Activated naive CD4-positive, alpha-beta T cell treated with anti-CD3 and anti-CD28 coated beads, Interleukin-2, amount 10 ng/mL, durations not matched to agents 7 days and 5 days (primary cell): ENCODE results near the gene FBXW12.
A peak's percentile ranks its signal among the peaks of the same experiment; 100 is the strongest.
"Not testable (repeated sequence)": the region's sequence is repeated elsewhere in the genome, so short reads cannot be mapped to it uniquely, and the experiment has no call there.

Source experiments
- CTCF ChIA-PET: fragments of 350-600 bp; sonication (Branson Sonifier 250); formaldehyde crosslinking; loops from one replicate; lab custom pipeline; 2021; ENCODE audit warnings: antibody characterized with exemption; lab: Charles Lee
- DNase-seq: peaks from one replicate; pipeline ENCODE4 v3.0.0-alpha.2; 2020
- H3K27ac Mint-ChIP-seq: one replicate; pipeline ENCODE4 v1.8.0; 2021; ENCODE audit warnings: mild to moderate bottlenecking, moderate library complexity, mixed read lengths
- H3K27me3 Mint-ChIP-seq: one replicate; pipeline ENCODE4 v1.8.0; 2021; ENCODE audit warnings: mild to moderate bottlenecking, mixed read lengths
- H3K36me3 Mint-ChIP-seq: one replicate; pipeline ENCODE4 v1.8.0; 2021; ENCODE audit warnings: mixed read lengths
- H3K4me1 Mint-ChIP-seq: one replicate; pipeline ENCODE4 v1.8.0; 2021; ENCODE audit warnings: mixed read lengths
- H3K4me3 Mint-ChIP-seq: one replicate; pipeline ENCODE4 v1.8.0; 2021; ENCODE audit warnings: mild to moderate bottlenecking, moderate library complexity, mixed read lengths
- H3K9me3 Mint-ChIP-seq: one replicate; pipeline ENCODE4 v1.8.0; 2021; ENCODE audit warnings: mixed read lengths

The FBXW12 gene

DNA sequence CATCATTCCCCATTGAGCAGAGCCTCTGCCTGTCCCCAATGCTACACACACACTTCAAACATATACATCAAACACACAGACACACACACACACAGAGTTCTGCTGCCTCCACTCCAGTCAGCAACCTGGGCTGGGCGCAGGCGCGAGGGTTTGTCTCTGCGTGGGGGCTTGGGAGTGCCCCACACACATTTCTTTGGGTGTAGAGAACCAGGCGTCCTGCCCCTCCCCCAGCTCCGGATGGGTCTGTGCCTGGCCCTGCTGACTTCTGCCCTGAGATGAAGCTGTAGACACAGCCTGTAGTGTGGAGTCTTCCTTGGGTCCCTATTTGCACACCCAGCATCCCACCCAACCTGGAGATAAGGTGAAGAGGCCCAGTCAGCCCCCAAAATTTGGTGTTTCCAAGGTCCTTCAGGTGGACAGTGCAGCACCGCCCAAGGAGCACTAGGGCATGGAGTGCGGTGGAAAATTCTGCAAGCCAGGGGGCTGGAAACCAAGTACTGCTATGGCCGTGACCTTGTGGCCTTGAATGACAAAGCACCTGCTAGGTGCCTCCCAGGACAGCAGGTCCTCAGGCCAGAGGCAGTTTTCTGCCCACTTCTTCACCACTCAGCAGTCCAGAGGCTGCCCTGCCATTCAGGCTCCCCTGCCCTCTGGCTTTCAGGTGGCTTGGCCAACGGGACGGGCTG lies 26.8 kb downstream of the FBXW12 start:
- Mint-ChIP-seq H3K4me3 (no peak overlapping the region), H3K27ac (peak overlapping the region; percentile 22), H3K9me3 (no peaks in the 10 kb centered on the region), H3K36me3 (no peaks in the 10 kb centered on the region), H3K27me3 (peaks cover 36% of the 10 kb centered on the region), H3K4me1 (no peaks in the 10 kb centered on the region)
- CTCF ChIA-PET: interaction anchor here (0.5 to 7.8 kb wide), 9 partner anchors 9 to 157 kb away, joined by 3 to 170 read pairs (median 8); partner anchors contain the start of gene PFKFB4
- no peak for DNase-seq

DNA sequence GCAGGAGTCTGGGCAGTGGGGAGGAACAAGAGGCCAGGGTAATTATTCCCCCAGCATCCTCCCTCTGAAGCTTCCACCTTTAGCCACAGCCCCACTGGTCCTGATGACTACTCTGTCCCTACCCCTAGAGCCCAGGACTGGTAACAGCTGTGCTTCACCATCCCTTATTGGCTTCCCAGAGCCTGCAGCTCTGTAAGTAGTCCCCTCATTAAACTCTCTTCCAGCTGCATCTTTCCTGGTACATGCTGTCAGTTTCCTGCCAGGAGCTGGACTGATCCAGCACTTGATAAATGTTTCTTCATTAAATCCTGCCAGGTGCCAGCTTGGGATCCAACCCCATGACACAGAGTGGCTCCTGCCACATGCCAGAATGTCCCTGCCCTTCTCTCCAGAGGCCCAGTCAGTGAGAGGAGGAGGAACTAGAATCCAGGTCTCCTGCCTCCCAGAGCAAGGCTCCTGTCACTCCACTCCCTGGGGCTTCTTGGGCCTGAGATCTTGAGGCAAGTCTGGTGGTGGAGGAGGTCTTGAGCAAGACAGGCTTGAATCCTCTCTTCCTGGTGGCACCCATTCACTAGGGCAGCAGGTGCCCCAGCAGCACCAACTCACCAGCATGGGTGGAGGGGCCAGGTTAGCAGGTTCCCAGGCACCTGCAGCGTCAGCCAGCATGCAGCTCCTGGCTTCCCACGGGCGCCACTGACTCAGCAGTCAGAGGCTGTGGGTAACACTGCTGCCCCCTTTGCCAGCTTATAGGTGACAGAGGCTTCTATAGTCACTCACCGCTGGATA lies 27.6 kb downstream of the FBXW12 start:
- no peak overlapping the region for H3K27ac Mint-ChIP-seq
- no peaks in the 10 kb centered on the region for H3K9me3 Mint-ChIP-seq
- no peak for DNase-seq
- H3K4me1 Mint-ChIP-seq: no peaks in the 10 kb centered on the region
- no peaks in the 10 kb centered on the region for H3K36me3 Mint-ChIP-seq
- peaks cover 35% of the 10 kb centered on the region for H3K27me3 Mint-ChIP-seq
- CTCF ChIA-PET: interaction anchor here (0.8 to 7.8 kb wide), 25 partner anchors 9 to 266 kb away, joined by 3 to 170 read pairs (median 6); partner anchors contain the start of genes PFKFB4 and SLC26A6
- H3K4me3 Mint-ChIP-seq: no peak overlapping the region

DNA sequence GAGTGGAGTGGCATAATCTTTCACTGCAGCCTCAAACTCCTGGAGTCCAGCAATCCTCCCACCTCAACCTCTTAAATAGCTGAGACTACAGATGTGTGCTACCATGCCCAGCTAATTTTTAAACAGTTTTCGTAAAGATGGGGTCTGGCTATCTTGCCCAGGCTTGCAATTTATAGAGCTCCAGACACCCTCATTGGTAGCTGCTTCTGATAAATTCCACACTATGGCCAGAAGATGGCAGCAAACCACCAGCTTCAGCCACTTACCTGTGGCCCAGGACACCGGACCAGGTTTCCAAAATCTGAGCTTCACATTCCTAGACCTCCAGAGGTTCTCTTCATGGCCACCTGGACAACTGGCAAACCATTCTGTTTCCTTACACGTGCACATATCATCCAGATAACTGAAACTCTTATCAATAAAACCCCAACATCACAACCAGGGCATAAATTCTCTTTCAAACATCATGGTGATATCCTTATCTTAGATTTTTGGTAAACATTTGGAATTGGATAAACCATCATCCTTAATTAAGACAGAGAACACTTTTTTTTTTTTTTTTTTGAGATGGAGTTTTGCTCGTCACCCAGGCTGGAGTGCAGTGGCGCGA lies 28.9 kb downstream of the FBXW12 start:
- peak; percentile 79 for DNase-seq
- peaks cover 25% of the 10 kb centered on the region for H3K27me3 Mint-ChIP-seq
- H3K27ac Mint-ChIP-seq: no peak overlapping the region
- CTCF ChIA-PET: interaction anchor here (0.6 to 7.8 kb wide), 48 partner anchors 7 to 518 kb away, joined by 3 to 170 read pairs (median 5); partner anchors contain the start of genes CAMP, CCDC51, PFKFB4 and PLXNB1
- no peaks in the 10 kb centered on the region for H3K4me1 Mint-ChIP-seq
- H3K4me3 Mint-ChIP-seq: no peak overlapping the region
- H3K9me3 Mint-ChIP-seq: no peaks in the 10 kb centered on the region
- H3K36me3 Mint-ChIP-seq: no peaks in the 10 kb centered on the region

DNA sequence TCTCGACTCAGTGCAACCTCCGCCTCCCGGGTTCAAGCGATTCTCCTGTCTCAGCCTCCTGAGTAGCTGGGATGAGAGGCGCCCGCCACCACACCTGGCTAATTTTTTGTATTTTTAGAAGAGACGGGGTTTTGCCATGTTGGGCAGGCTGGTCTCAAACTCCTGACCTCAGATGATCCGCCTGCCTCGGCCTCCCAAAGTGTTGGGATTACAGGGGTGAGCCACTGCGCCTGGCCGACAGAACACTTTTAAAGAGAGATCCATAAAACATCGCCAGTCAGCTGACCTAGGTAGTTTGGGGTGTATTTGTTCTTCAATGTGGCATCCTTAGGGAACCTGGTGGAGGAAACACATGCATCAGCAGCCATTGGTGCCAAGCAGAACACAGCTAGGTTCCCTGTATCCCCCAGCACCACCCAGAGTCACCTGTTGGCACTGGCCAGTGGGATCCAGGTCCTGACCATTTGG lies 29.4 kb downstream of the FBXW12 start:
- H3K27ac Mint-ChIP-seq, H3K4me1 Mint-ChIP-seq, H3K4me3 Mint-ChIP-seq, DNase-seq, H3K36me3 Mint-ChIP-seq, H3K9me3 Mint-ChIP-seq: not testable (repeated sequence)
- CTCF ChIA-PET: interaction anchor here (0.8 to 7.8 kb wide), 35 partner anchors 10 to 351 kb away, joined by 3 to 170 read pairs (median 5); partner anchors contain the start of genes CAMP, CCDC51, PFKFB4 and PLXNB1
- peaks cover 23% of the 10 kb centered on the region for H3K27me3 Mint-ChIP-seq

DNA sequence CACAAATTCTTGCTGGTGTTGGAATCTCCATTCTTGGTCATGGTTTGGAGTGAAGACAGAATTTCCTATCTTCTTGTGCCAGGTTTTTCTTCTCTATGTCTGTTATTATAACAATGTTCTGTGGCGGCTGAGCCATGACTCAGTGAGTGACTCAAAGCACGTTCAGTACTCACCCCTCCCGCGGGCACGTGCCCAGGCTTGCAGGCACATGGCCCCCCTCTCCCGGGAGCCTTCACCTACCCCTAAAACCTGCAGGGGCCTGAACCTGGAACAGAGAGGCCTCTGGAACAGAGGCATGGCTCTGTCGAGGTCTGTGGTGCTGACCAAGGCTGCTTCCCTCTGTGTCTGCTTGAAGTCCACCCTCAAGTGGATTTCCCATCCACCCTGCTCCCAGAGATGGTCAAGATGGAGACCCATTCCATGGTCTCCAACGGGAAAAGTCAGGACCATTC lies 30.3 kb downstream of the FBXW12 start:
- Mint-ChIP-seq H3K4me1 (no peaks in the 10 kb centered on the region), H3K9me3 (no peaks in the 10 kb centered on the region), H3K36me3 (no peaks in the 10 kb centered on the region), H3K4me3 (no peak overlapping the region), H3K27ac (no peak overlapping the region), H3K27me3 (peaks cover 24% of the 10 kb centered on the region)
- no peak for DNase-seq
- CTCF ChIA-PET: interaction anchor here (1.1 to 7.8 kb wide), 8 partner anchors 27 to 233 kb away, joined by 3 to 170 read pairs (median 22); partner anchors contain the start of genes PLXNB1 and SLC26A6

DNA sequence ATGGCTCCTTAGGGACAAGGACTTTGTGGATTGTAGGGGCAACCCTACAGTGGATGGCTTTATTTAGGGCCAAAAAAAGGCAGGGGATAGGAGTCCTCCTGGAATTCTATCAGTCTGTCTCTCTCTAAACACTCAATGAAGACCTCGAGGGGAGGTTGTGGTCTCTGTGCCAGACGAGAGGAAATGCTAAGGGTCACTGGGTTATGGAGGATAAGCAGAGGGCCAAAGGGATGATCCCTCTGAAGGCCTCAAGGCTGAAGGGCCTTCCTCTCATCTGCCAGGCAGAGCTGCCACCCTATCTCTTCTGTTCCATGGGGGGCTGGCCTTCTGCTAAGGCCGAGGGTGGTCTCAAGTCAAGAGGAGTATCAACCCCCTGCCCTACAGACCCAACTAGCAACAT lies 30.9 kb downstream of the FBXW12 start:
- DNase-seq: no peak
- Mint-ChIP-seq H3K27me3 (peaks cover 26% of the 10 kb centered on the region), H3K36me3 (no peaks in the 10 kb centered on the region), H3K27ac (no peak overlapping the region), H3K4me3 (no peak overlapping the region), H3K9me3 (no peaks in the 10 kb centered on the region), H3K4me1 (no peaks in the 10 kb centered on the region)
- CTCF ChIA-PET: interaction anchor here (3.9 to 7.8 kb wide), 3 partner anchors 31 to 146 kb away, joined by 48 to 170 read pairs (median 50); no protein-coding TSS in a partner anchor

DNA sequence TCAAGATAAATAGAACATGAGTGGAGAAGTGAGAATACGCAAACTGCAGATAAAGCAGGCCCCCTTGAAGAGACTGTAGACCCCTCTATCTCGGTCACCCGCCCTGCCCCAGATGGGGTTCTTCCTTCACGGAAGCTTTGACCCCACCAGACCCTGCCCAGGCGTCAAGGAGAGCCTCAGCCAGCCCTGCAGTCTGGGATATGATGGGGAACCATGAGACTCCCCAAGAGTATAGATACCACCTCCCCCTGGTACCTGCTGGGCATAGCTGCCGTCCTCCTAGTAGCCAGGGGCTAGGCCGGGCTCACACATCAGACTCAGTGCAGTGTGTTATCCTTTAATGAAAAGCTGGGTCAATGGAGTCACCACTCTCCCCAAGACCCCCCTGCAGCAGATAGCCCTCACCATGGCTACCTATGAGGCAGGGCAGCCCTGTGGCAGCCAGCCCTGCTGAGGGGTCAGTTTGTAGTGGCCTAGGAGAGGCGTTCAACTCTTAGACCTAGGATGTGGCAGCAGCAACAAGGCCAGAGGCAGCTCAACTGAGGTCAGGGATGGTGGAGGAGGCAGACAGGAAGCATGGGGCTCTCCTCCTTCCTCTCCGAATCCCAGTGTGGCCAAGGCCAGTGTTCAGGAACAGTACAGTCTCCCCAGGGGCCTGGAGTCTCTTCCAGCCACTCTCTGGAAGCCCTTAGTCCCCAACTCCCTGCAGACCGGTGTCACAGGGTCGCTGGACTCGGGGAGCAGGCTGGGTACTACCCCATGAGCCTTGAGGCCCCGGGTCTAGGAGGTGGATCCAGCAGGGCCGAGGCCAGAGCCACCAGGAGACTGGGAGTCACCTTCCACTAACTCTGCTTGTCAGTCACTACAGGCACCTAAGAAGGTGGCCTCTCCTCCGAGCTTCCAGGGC lies 31.8 kb downstream of the FBXW12 start:
- Mint-ChIP-seq H3K27ac (no peak overlapping the region), H3K27me3 (peaks cover 20% of the 10 kb centered on the region), H3K4me3 (no peak overlapping the region), H3K36me3 (no peaks in the 10 kb centered on the region), H3K9me3 (no peaks in the 10 kb centered on the region), H3K4me1 (no peaks in the 10 kb centered on the region)
- peak; percentile 18 for DNase-seq
- CTCF ChIA-PET: interaction anchor here (1.3 to 7.8 kb wide), 3 partner anchors 30 to 145 kb away, joined by 5 to 170 read pairs (median 50); no protein-coding TSS in a partner anchor

DNA sequence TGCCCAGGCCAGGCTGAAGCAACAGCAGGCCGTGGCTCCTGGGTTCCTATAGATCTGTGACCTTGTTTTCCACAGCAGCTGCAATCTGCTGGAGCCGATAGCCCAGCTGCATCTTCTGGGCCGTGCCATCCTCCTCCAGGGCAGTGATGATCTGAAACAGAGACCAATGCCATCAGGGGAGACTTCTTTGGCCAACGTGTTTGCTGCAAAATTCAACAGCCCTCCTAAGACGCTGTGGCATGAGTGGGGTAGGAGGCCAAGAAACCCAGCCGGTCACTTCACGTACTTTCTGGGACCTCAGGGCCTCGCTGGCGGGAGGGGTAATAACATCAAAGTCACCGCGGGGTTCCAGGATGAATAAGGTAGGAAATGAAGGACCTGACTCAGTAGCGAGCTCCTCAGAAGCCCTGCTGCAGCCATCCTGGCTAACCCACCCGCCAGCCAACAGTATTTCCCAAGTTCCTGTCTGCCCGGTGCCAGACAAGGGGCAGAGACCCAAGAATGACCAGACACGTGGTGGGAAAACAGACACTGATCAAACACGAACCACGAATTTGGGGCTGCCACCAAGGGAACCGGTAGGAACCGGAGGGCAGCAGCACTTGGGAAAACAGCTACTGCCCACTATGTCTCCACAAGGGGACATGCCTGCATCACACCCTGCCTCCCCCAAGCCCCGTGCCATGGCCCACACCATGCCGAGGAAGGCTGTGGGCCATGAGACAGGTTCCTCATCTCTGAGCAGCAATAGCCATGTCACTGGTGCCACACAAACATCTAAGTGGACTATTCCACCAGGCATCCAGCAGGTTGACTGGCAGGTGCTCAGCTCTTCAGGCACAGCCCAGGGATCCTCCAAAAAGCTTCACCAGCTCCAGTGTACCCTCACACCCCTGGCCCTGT lies 32.7 kb downstream of the FBXW12 start:
- H3K36me3 Mint-ChIP-seq: no peaks in the 10 kb centered on the region
- peaks cover 11% of the 10 kb centered on the region for H3K27me3 Mint-ChIP-seq
- no peaks in the 10 kb centered on the region for H3K9me3 Mint-ChIP-seq
- no peak overlapping the region for H3K4me3 Mint-ChIP-seq
- H3K27ac Mint-ChIP-seq: no peak overlapping the region
- DNase-seq: peak; percentile 3
- H3K4me1 Mint-ChIP-seq: no peaks in the 10 kb centered on the region
- CTCF ChIA-PET: interaction anchor here (1.3 to 7.8 kb wide), 2 partner anchors 29 to 144 kb away, joined by 5 to 170 read pairs; no protein-coding TSS in a partner anchor

DNA sequence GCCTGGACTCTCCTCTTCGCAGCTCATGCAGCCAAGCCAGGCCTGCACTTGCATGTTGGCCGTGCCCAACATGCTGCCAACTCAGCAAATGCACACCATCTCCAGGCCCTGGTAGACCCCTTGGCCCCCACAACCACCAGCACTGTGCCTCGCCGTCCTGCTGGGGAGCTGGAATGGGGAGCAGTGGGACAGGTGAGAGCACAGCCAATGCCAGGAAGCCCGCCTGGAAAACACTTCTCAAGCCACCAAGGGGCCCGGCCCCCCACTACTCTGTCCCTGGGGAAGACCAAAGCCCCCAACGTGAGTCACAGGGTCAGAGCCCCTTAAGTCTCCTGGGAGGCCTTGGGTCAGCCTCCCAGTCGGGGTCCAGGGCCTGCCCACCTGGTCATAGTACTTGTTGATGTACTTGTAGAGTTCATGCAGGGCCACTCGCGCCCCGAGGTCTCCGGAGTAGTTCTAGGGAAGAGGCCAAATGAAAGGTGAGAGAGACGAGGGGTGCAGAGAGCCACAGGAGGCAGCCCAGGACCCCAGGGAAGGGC lies 33.4 kb downstream of the FBXW12 start:
- peak; percentile 20 for DNase-seq
- CTCF ChIA-PET: interaction anchor here (1.3 to 7.8 kb wide), 2 partner anchors 29 to 144 kb away, joined by 5 to 170 read pairs; no protein-coding TSS in a partner anchor
- Mint-ChIP-seq H3K27me3 (peaks cover 9% of the 10 kb centered on the region), H3K4me3 (no peak overlapping the region), H3K9me3 (no peaks in the 10 kb centered on the region), H3K27ac (no peak overlapping the region), H3K4me1 (no peaks in the 10 kb centered on the region), H3K36me3 (no peaks in the 10 kb centered on the region)

DNA sequence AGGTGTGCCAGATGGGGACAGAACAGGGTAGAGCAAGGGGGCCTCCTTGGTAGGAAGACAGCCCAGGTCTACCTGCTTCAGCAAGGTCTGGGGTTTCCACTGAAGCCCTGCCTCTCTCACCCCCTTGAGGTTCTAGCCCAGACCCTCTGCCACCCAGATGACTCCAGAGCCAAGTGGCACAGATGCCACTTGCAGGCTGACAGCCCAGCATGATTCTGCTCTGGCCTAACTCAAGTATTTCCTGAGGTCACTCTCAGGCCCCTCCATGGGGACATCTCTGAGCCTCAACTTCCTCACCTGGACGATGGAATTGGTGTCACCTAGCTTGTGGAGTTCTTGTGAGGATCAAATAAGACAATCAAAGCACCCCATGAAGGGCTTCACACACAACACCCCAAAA lies 34.0 kb downstream of the FBXW12 start:
- peak; percentile 14 for DNase-seq
- H3K9me3 Mint-ChIP-seq: no peaks in the 10 kb centered on the region
- no peak overlapping the region for H3K27ac Mint-ChIP-seq
- no peak overlapping the region for H3K4me3 Mint-ChIP-seq
- CTCF ChIA-PET: interaction anchor here (3.4 to 3.5 kb wide), 2 partner anchors 27 to 30 kb away, joined by 14 to 26 read pairs; no protein-coding TSS in a partner anchor
- peaks cover 9% of the 10 kb centered on the region for H3K27me3 Mint-ChIP-seq
- H3K36me3 Mint-ChIP-seq: no peaks in the 10 kb centered on the region
- H3K4me1 Mint-ChIP-seq: no peaks in the 10 kb centered on the region

DNA sequence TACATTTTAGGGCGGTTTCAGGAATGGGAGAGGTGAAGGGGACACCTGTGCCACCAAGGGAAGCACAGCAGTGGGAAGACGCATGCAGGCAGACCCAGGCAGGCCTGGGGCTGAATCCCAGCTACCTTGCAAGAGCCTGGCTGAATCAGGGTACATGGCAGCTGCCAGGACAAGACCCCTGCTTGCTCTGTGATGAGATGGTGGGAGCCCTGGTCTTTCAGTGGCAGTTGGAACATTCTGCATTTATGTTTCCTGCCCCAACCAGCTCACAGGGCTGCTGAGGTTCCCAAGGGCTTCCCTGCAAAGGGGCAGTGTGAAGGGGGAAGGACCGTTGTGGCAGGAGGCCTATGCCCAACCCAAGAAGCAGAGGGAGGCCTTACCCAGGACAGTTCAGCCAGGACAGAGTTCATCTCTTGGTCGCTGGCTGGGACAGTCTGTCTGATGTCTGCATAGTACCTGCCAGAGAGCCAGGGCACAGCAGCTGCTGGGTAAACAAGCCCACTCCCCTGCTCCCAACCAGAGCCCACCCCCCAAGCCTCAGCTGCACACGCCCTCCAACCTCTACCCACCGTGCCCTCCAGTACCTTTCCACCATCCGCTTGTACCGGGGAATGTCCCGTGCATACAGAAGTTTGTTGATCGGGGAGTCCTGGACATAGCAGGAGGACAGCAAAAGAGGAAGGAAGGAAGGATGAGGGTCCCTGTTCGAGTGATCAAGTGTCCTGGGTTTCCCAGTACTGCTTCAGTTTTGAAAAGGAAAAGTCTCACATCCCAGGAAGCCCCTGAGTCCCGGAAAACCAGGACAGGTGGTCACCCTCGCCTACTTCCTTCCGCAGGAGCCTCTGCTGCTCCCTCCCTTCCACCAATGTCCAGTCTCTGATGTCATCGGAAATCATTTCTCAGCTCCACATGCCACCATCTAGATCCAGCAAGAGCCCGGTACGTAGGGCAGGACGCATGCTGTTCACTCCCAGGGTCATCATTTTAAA lies 34.7 kb downstream of the FBXW12 start:
- Mint-ChIP-seq H3K27me3 (peaks cover 9% of the 10 kb centered on the region), H3K4me3 (no peak overlapping the region), H3K4me1 (no peaks in the 10 kb centered on the region), H3K9me3 (no peaks in the 10 kb centered on the region), H3K36me3 (no peaks in the 10 kb centered on the region), H3K27ac (no peak overlapping the region)
- peak; percentile 18 for DNase-seq
- CTCF ChIA-PET: interaction anchor here (1.4 to 3.5 kb wide), 4 partner anchors 7 to 29 kb away, joined by 6 to 26 read pairs (median 11); no protein-coding TSS in a partner anchor
